ENCODE measurements around the gene ABCF3.

The ABCF3 gene

GRCh38 chr3:184230081-184230602, 44.1 kb downstream of the ABCF3 start:
- no peak for DNase-seq (ENCODE audit: low read depth in 3 of 3, low spot score in 1 of 3)

GRCh38 chr3:184230603-184231528, 44.9 kb downstream of the ABCF3 start:
- DNase-seq (ENCODE audit: low read depth in 3 of 3, low spot score in 1 of 3) = no peak

- DNase-seq (ENCODE audit: low read depth in 3 of 3, low spot score in 1 of 3) = no peak
Observed at GRCh38 chr3:184231671-184232070, 45.7 kb downstream of the ABCF3 start.

- DNase-seq (ENCODE audit: low read depth in 3 of 3, low spot score in 1 of 3) = no peak
Observed at GRCh38 chr3:184233127-184233843, 47.3 kb downstream of the ABCF3 start.

- DNase-seq (ENCODE audit: low read depth in 3 of 3, low spot score in 1 of 3) = no peak
Observed at GRCh38 chr3:184234224-184234623, 48.2 kb downstream of the ABCF3 start.

GRCh38 chr3:184234671-184235380, 48.8 kb downstream of the ABCF3 start:
- DNase-seq (ENCODE audit: low read depth in 3 of 3, low spot score in 1 of 3) = no peak

GRCh38 chr3:184235381-184236032, 49.5 kb downstream of the ABCF3 start:
- no peak for DNase-seq (ENCODE audit: low read depth in 3 of 3, low spot score in 1 of 3)

- no peak for DNase-seq (ENCODE audit: low read depth in 3 of 3, low spot score in 1 of 3)
Observed at GRCh38 chr3:184236033-184236410, 50.0 kb downstream of the ABCF3 start.

- no peak for DNase-seq (ENCODE audit: low read depth in 3 of 3, low spot score in 1 of 3)
Observed at GRCh38 chr3:184236636-184237035, 50.6 kb downstream of the ABCF3 start.

- no peak for DNase-seq (ENCODE audit: low read depth in 3 of 3, low spot score in 1 of 3)
Observed at GRCh38 chr3:184237211-184237610, 51.2 kb downstream of the ABCF3 start.

GRCh38 chr3:184237807-184238206, 51.8 kb downstream of the ABCF3 start:
- no peak for DNase-seq (ENCODE audit: low read depth in 3 of 3, low spot score in 1 of 3)

- no peak for DNase-seq (ENCODE audit: low read depth in 3 of 3, low spot score in 1 of 3)
Observed at GRCh38 chr3:184238246-184238818, 52.3 kb downstream of the ABCF3 start.

GRCh38 chr3:184239221-184239620, 53.2 kb downstream of the ABCF3 start:
- DNase-seq (ENCODE audit: low read depth in 3 of 3, low spot score in 1 of 3) = no peak

GRCh38 chr3:184239708-184240107, 53.7 kb downstream of the ABCF3 start:
- no peak for DNase-seq (ENCODE audit: low read depth in 3 of 3, low spot score in 1 of 3)

GRCh38 chr3:184240384-184241140, 54.6 kb downstream of the ABCF3 start:
- DNase-seq (ENCODE audit: low read depth in 3 of 3, low spot score in 1 of 3) = no peak

GRCh38 chr3:184241141-184241446, 55.1 kb downstream of the ABCF3 start:
- no peak for DNase-seq (ENCODE audit: low read depth in 3 of 3, low spot score in 1 of 3)

GRCh38 chr3:184241447-184242296, 55.7 kb downstream of the ABCF3 start:
- DNase-seq (ENCODE audit: low read depth in 3 of 3, low spot score in 1 of 3) = no peak

- no peak for DNase-seq (ENCODE audit: low read depth in 3 of 3, low spot score in 1 of 3)
Observed at GRCh38 chr3:184242297-184242685, 56.3 kb downstream of the ABCF3 start.

Data from stimulated activated CD4-positive, alpha-beta T cell treated with anti-CD3 and anti-CD28 coated beads, TNF-alpha, amount 100 ng/mL, for 1 hour (primary cell).